Measurements from ENCODE around the gene ZNF729.

The ZNF729 gene

GRCh38 chr19:22326219-22326618, 40.0 kb downstream of the ZNF729 start:
- no peak for TF ChIP-seq CTCF (IDR thresholded peaks at IDR 0.05; ENCODE audit: low read depth, low read length)
- DNase-seq (ENCODE audit: extremely low read depth, low read depth): no peak

- no peak for DNase-seq (ENCODE audit: extremely low read depth, low read depth)
- no peak for TF ChIP-seq CTCF (IDR thresholded peaks at IDR 0.05; ENCODE audit: low read depth, low read length)
Observed at GRCh38 chr19:22327321-22327720, 41.1 kb downstream of the ZNF729 start.

GRCh38 chr19:22331521-22331920, 45.3 kb downstream of the ZNF729 start:
- TF ChIP-seq CTCF (IDR thresholded peaks at IDR 0.05; ENCODE audit: low read depth, low read length): no peak

DNA sequence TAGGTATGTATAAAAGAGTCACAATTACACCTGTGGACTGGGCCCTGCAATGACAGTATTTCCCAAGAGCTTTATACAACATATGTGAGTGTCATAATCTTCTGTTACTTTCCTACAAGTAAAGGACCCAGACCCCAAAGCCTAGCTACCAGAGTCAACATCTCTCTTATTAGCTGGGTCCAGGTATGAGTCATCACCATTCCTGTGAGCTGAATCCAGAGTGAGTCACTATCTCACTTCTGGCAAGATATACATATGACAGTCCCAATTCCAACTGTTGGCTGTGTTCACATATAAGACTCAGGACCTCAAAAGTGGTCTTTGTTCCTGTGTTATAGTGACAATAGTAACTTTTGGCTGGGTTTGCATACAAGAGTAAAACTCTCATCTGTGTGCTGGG, 46.7 kb downstream of the ZNF729 start:
- DNase-seq (ENCODE audit: extremely low read depth, low read depth): no peak
- TF ChIP-seq CTCF (IDR thresholded peaks at IDR 0.05; ENCODE audit: low read depth, low read length): no peak

More at GRCh38 chr19:22331521-22331920, 45.3 kb downstream of the ZNF729 start:
- DNase-seq (ENCODE audit: extremely low read depth, low read depth): no peak

DNA sequence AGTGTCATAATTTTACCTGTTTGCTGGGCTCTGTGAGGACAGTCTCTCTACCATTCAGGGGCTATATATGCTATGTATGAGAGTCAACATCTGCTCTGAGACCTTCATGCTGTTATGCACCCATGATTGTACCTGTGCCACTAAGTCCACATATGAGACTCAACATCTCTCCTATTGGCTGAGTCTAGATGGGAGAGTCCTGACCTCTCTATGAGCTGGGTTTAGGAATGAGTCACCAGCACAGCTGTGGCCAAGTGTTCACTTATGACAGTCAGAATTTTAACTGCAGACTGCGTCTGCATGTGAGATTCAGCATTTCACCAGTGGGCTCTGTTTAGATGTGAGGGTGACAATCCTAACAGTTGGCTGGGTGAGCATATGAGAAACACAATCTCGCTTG, 49.5 kb downstream of the ZNF729 start:
- TF ChIP-seq CTCF (IDR thresholded peaks at IDR 0.05; ENCODE audit: low read depth, low read length): no peak
- no peak for DNase-seq (ENCODE audit: extremely low read depth, low read depth)

DNA sequence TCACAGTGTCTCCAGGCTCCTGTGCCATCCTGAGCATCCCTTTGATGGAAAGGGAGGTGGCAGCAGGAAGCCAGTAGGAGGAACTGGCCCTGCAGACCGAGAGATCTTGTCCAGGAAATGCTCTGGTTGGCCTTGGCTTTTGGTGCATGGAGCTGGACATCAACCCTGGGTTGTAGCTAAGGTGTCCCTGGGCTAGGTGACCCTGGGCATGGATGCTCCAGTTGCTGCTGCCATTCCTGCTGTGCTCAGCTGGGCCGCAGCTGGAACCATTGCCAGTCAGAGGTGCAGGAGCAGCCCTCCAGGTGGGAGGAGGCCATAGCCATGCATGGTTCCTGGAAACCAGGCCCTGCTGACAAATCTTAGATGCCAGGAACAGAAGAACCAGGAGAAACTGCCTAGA, 68.4 kb downstream of the ZNF729 start:
- no peak for DNase-seq (ENCODE audit: extremely low read depth, low read depth)
- no peak for TF ChIP-seq CTCF (IDR thresholded peaks at IDR 0.05; ENCODE audit: low read depth, low read length)

All from AG09319 (cell line).